Activated effector memory CD4-positive, alpha-beta T cell treated with Interleukin-2 at 50 U/mL for 16 hours (primary cell): ENCODE measurements around the gene C2orf76.
"Not testable (repeated sequence)": the region's sequence is repeated elsewhere in the genome, so short reads cannot be mapped to it uniquely, and the experiment has no call there.

Source experiments
- DNase-seq: peaks from one replicate; pipeline ENCODE4 v3.0.0-alpha.2; 2020

C2orf76 gene

DNA sequence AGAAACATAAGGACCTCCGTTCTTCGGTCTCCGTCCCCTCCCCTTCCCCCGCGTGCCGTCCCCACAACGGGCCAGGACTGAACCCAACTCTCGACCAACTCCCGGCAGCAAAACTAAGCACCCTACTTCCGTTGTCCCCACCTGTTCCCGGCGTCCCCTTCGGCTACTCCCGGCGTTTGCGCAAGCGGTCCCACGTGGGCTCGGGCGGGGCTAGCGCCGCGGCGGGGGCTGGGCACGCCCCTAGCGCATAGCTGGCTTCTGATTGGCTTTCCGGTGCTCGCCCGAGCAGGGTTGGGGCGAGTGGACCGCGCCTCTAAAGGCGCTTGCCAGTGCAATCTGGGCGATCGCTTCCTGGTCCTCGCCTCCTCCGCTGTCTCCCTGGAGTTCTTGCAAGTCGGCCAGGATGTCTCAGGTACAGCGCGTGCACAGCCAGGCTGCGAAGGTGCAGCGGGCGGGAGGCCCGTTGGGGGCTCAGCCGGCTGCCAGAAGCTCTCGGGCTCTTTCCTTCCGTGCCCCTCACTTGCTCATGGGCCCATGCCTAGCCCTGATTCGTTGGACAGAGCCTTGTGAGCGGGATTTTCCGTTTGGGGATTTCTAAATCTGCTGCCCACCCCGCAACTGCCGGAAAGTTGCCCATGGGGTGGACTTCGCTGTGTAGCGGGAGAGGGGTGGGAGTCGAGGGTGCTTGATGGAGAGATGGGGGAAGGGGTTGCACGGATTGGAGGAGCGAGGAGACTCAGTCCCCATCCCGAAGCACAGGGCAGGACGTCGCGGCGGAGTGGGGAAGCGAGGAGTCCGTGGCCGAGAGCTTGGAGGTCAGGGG is at the start of gene C2orf76, which contains the start of gene DBI:
C2orf76 (minus strand) TSS at position 186 of the 823 bp plus-strand sequence. CDS start 26,875 bp downstream, outside the sequence.
DBI (plus strand) TSS at position 329 of the 823 bp plus-strand sequence; CDS start at position 404, 75 bp downstream.
- peak; percentile 89 for DNase-seq

DNA sequence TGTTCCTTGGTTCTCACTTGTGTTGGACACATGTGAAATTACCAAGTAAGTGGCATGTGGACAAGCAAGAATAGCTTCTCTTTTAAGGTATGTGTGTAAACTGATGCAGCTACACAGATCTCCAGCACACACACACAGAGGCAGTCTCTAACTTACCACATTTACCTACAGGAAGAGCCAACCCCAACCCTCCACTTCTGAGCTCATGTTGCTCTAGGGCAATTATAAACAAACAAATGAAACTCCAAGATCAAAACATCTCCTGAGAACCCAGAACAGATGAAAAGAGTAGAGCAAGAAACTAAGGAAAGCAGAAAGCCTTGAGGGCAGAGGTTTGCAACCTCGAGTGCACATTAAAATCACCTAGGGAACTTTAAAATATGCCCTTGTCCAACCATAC is 49.0 kb upstream of the C2orf76 start:
- DNase-seq, result no peak

- no peak for DNase-seq
Measured at GRCh38 chr2:119414894-119415293, 48.3 kb upstream of the C2orf76 start.

DNA sequence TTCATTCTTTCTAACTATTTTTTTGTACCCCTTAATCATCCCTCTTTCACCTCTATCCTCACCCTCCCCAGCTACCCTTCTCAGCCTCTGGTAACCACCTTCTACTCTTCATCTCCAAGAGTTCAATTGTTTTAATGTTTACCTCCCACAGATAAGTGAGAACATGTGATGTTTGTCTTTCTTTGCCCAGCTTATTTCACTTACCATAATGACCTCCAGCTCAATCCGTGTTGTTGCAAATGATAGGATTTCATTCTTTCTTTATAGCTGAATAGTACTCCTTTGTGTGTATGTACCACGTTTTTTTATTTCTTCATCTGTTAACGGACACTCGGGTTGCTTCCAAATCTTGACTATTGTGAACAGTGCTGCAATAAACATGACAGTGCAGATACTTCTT is 42.9 kb upstream of the C2orf76 start:
- no peak for DNase-seq

GRCh38 chr2:119408221-119408619 is 41.6 kb upstream of the C2orf76 start:
- DNase-seq, result no peak

GRCh38 chr2:119407430-119408220 is 41.0 kb upstream of the C2orf76 start:
- DNase-seq, result no peak

DNA sequence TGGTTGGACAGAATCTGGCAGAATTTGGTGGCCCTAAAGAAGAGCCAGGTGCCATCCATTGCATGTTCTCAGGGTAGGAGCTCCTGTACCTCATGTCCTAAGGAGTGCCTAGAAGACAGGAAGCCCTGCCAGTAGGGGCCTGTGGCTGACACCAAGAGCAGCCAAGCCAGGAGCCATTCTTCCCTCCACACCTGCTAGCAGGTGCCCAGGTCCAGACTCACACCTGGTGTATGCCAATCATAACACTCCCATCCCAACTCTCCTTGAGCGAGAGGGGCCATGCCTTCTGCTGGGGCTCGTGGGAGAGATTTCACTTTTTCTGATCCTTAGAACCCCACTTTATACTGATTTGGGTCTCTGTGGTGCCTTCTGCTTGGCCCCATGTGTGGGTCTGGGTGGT is 38.5 kb upstream of the C2orf76 start:
- DNase-seq, result no peak

- not testable (repeated sequence) for DNase-seq
Measured at GRCh38 chr2:119403618-119404017, 37.0 kb upstream of the C2orf76 start.

DNA sequence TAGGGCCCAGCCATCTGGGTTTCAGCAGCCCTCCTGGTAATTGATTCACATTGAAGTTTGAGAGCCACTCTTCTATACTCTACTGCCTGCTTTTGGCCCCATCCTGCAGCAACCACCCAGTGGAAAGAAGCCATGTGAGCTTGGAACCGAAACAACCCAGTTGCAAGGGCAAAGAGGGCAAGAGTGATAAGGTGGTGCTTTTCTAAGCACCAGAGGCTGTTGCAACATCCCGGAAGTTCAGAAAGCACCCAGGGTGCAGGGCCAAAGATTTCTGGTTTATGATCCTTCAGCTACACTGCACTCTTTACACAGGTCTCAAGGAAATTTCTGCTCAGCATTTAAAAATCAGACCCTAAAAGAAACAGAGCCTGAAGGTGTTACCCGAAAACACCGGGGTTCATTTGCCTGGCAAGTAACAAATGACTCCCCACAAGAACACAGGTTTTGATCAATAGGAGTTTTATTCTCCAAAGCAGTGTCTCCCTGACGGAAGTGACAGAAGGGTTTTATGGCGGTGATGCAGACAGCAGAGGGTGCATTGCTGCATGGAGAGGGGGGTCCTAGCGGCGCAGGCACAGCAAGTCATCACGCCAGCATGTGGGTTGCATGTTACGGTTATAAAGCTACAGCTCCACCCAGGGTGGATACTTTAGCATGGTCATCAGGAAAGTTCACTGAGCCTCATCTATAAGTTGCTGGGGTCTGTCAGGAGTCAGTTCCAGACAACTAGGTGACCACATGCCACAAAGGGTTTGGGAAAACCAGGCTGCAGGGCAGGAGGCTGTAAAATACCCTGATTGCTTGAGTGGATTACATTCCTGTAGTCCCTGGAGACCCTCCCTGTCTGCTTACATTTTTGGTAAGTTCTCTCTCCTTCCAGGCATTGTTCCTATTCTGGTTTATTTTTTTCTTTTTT is 36.3 kb upstream of the C2orf76 start:
- DNase-seq, result no peak

GRCh38 chr2:119402106-119402505 is 35.5 kb upstream of the C2orf76 start:
- no peak for DNase-seq

GRCh38 chr2:119397196-119397595 is 30.6 kb upstream of the C2orf76 start:
- no peak for DNase-seq

GRCh38 chr2:119393971-119394748 is 27.5 kb upstream of the C2orf76 start:
- DNase-seq, result no peak

GRCh38 chr2:119389615-119390306 is 23.1 kb upstream of the C2orf76 start:
- DNase-seq, result no peak

GRCh38 chr2:119387381-119388129 is 20.9 kb upstream of the C2orf76 start:
- no peak for DNase-seq

- no peak for DNase-seq
Measured at GRCh38 chr2:119385466-119385865, 18.8 kb upstream of the C2orf76 start.

GRCh38 chr2:119384971-119385370 is 18.3 kb upstream of the C2orf76 start:
- no peak for DNase-seq

- no peak for DNase-seq
Measured at GRCh38 chr2:119383410-119384140, 16.9 kb upstream of the C2orf76 start.

DNA sequence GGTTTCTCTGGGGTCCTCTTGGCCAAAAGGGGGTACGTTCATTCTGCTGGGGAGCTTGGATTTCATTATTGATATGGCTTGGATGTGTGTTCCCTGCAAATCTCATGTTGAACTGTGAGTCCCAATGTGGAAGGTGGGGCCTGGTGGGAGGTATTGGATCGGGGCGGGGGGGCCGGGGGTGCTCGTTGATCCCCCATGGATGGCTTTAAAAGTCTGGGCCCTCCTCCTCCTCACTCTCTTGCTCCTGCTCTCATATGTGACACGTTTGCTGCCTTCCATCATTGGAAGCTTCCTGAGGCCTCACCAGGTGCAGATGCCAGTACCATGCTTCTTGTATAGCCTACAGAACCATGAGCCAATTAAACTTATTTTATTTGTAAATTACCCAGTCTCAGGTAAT is 11.9 kb upstream of the C2orf76 start:
- no peak for DNase-seq

DNA sequence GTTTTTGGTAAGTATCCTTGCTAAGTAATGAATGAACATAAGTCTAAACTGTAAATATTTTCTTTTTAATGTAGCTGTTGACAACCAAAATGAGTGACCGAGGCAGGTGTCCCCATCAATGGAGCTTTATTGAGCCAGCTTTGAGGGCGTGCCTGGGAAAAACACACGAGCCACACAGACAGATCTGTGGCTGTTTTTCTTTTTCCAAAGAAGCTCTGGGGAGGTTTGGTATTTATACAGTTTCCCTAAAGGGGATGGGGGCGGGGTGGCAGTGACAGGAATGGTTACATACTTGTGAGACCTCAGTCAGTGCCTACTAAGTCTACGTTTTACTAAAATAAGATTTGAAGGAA is 11.3 kb upstream of the C2orf76 start:
- no peak for DNase-seq
